HFFc6 (cell line): ENCODE data around the gene MED27. TPM values are rescaled to one million over a fixed set of nuclear protein-coding genes. Genes with fewer than 3 reads are reported as not detected.

Experiments
- DNase-seq: peaks from one replicate; pipeline ENCODE4 v3.0.0-alpha.2; 2018
- H3K27ac Mint-ChIP-seq: 2 replicates; pipeline ENCODE4 v1.8.0; 2020; ENCODE audit warnings: mild to moderate bottlenecking, mixed read lengths
- H3K27me3 Mint-ChIP-seq: 2 replicates; pipeline ENCODE4 v1.8.0; 2021; ENCODE audit warnings: mild to moderate bottlenecking, moderate library complexity, mixed read lengths; ENCODE audit not compliant: insufficient read depth
- H3K36me3 Mint-ChIP-seq: 2 replicates; pipeline ENCODE4 v1.8.0; 2021; ENCODE audit warnings: low read depth, mixed read lengths
- H3K4me1 Mint-ChIP-seq: 2 replicates; pipeline ENCODE4 v1.8.0; 2020; ENCODE audit warnings: low read depth, mixed read lengths
- H3K4me3 Mint-ChIP-seq: 2 replicates; pipeline ENCODE4 v1.8.0; 2020; ENCODE audit warnings: mild to moderate bottlenecking, moderate library complexity, mixed read lengths
- H3K9me3 Mint-ChIP-seq: 2 replicates; pipeline ENCODE4 v1.8.0; 2020; ENCODE audit warnings: mild to moderate bottlenecking, mixed read lengths
- total RNA-seq, 6 experiments: library from RNA; stranded (reverse); fragmentation: NEBNext Ultra II Directional; extraction: Animal tissue kit (Norgen Biotek cat#: 25700); gene quantifications; 2 replicates in 1 of 6; 3 replicates in 5 of 6; pipeline ENCODE4 v1.2.3, GENCODE V29; 2021
- TF ChIP-seq, protein P1 (sequence below): fragments of 200-600 bp; sonication (generic); IDR thresholded peaks from 2 replicates; pipeline ENCODE4 v1.5.0; 2021; ENCODE audit warnings: antibody characterized with exemption, mild to moderate bottlenecking

MED27 gene
- total RNA-seq, 6 experiments from 2014 or later: 30.2 to 37.7 (median 32.7) TPM

DNA sequence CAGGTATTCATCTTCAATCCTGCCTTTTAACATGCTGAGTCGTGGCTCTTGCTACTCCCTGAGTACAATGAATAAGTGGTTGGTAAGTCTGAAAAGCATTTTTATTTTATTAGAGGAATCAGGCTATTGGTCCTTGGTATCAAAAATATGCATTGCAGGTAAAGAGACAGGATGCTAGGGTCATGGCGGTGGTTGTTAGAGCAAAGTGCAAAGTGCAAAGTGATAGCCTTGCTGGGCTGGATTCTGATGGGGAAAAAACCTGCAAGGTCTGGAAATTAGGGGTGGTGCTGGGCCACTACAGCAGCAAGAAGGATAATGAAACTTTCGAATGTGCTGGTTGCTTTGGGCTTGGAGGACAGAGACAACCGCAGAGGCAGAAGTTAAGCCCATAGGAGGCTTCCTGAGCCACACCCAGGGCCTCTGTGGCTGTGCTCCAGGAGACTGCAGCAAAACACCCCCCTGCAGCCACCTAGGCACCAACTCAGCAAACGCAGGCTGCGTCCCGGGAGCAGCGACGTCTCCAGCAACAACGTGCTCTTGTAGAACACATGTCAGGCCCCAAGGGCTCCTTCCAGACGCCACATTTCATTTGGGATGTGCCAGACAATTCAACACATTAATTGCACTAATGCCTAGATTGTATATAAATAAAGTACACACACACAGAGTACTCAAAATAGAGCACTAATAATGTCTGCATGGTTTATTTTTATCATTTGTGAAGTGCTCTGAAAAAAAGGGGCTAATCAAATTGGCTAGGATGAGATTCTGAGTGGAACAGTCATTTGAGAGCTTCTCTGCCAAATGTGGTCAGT is 190.0 kb downstream of the MED27 start:
- TF ChIP-seq, protein P1, sequence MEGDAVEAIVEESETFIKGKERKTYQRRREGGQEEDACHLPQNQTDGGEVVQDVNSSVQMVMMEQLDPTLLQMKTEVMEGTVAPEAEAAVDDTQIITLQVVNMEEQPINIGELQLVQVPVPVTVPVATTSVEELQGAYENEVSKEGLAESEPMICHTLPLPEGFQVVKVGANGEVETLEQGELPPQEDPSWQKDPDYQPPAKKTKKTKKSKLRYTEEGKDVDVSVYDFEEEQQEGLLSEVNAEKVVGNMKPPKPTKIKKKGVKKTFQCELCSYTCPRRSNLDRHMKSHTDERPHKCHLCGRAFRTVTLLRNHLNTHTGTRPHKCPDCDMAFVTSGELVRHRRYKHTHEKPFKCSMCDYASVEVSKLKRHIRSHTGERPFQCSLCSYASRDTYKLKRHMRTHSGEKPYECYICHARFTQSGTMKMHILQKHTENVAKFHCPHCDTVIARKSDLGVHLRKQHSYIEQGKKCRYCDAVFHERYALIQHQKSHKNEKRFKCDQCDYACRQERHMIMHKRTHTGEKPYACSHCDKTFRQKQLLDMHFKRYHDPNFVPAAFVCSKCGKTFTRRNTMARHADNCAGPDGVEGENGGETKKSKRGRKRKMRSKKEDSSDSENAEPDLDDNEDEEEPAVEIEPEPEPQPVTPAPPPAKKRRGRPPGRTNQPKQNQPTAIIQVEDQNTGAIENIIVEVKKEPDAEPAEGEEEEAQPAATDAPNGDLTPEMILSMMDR: no peak
- Mint-ChIP-seq H3K4me1 (no peaks in the 10 kb centered on the region), H3K27ac (no peak overlapping the region), H3K4me3 (no peak overlapping the region), H3K9me3 (no peaks in the 10 kb centered on the region), H3K27me3 (no peaks in the 10 kb centered on the region), H3K36me3 (peaks cover 22% of the 10 kb centered on the region)
- no peak for DNase-seq

DNA sequence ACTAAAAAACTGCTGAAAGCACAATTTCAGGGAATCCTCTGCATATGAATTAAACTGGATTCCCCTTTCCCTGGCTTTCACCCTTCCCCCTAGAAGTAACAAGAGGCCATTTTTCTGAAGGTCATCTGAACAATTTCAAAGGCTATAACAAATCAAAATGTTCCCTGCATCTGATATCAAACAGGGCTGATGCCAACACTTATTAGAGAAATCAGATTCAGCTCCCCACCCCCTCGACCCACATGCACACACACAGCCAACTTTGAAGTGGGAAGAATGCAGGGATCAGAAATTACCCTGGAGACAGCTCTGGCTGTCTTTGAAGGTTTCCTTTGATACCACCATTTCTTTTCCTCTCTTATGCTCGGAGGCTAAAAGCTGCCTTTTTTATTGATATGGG is 190.7 kb downstream of the MED27 start:
- no peaks in the 10 kb centered on the region for H3K9me3 Mint-ChIP-seq
- TF ChIP-seq, protein P1: no peak
- H3K27ac Mint-ChIP-seq: no peak overlapping the region
- peaks cover 22% of the 10 kb centered on the region for H3K36me3 Mint-ChIP-seq
- H3K4me1 Mint-ChIP-seq: no peaks in the 10 kb centered on the region
- H3K27me3 Mint-ChIP-seq: no peaks in the 10 kb centered on the region
- no peak overlapping the region for H3K4me3 Mint-ChIP-seq
- DNase-seq: no peak

DNA sequence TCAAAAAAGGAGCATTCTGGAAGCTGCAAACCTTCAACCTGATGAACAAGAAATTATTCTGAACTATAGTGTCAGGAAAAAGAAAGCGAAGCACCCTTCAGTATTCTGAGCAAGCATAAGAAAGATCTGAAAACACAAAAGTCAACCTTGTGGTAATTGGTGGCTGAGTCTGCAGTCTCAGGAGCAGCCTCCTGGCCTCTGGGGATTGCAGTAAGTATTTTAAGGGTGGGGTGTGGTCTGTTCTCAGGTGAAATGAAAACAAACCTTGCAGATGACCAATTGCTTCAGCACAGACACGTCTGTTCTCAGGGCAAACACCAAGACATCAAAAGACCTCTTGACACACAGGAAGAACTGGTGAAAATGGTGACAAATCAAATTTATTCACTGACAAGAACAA is 192.0 kb downstream of the MED27 start:
- no peaks in the 10 kb centered on the region for H3K4me1 Mint-ChIP-seq
- DNase-seq: no peak
- TF ChIP-seq, protein P1: no peak
- no peaks in the 10 kb centered on the region for H3K9me3 Mint-ChIP-seq
- no peak overlapping the region for H3K4me3 Mint-ChIP-seq
- H3K36me3 Mint-ChIP-seq: peaks cover 18% of the 10 kb centered on the region
- no peaks in the 10 kb centered on the region for H3K27me3 Mint-ChIP-seq
- no peak overlapping the region for H3K27ac Mint-ChIP-seq

DNA sequence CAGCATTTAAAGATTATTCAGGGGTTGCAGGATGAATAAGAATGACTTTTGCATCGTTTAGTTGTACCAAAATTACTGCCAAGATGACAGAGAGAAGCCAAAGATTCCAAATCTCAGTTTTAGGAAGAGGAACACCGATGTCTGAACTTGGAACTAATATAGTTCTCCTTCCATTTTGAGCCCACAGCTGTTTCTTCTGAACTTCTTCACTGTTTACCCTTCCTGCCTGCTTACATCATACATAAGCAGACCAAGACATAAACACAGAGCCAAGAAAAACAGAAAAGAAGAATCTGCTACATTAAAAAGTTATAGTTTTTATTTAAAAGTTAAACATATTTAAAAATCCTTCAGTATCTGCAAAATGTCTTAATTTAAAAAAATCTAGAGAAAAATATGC is 192.8 kb downstream of the MED27 start:
- H3K36me3 Mint-ChIP-seq: peaks cover 9% of the 10 kb centered on the region
- H3K4me1 Mint-ChIP-seq: no peaks in the 10 kb centered on the region
- TF ChIP-seq, protein P1: no peak
- no peak for DNase-seq
- no peak overlapping the region for H3K27ac Mint-ChIP-seq
- H3K4me3 Mint-ChIP-seq: no peak overlapping the region
- H3K27me3 Mint-ChIP-seq: no peaks in the 10 kb centered on the region
- H3K9me3 Mint-ChIP-seq: no peaks in the 10 kb centered on the region

DNA sequence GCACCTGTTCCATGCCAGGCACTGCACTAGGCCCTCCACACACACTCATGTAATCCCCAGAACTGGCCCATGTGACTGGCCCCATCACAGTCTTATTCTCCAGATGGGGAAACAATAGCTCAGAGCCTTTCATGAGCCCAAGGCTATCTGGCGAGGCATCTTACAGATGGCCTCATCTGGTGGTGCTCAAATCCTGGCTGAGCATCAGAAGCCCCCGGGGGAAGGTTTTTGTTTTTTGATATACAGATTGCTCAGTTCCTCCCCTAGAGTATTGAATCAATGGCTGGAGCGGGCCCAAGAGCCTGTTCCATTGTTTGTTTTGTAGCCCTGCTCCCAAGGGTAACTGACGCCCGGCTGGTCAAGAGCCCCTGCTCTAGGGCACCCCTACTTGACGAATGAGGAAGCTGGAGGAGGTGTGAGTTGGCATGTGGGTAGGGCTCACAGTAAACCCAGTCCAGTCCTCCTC is 194.5 kb downstream of the MED27 start:
- no peak overlapping the region; the same call in 1 of the 2 replicates for H3K27ac Mint-ChIP-seq
- DNase-seq: no peak
- H3K9me3 Mint-ChIP-seq: no peaks in the 10 kb centered on the region
- H3K27me3 Mint-ChIP-seq: no peaks in the 10 kb centered on the region; the same call in 1 of the 2 replicates
- no peak overlapping the region for H3K4me3 Mint-ChIP-seq
- no peaks in the 10 kb centered on the region for H3K4me1 Mint-ChIP-seq
- no peaks in the 10 kb centered on the region for H3K36me3 Mint-ChIP-seq
- TF ChIP-seq, protein P1: no peak
